ENCODE measurements around the gene PGGT1B.
A peak's percentile ranks its signal among the peaks of the same experiment; 100 is the strongest.
"Not testable (repeated sequence)": the region's sequence is repeated elsewhere in the genome, so short reads cannot be mapped to it uniquely, and the experiment has no call there.

The PGGT1B gene

DNA sequence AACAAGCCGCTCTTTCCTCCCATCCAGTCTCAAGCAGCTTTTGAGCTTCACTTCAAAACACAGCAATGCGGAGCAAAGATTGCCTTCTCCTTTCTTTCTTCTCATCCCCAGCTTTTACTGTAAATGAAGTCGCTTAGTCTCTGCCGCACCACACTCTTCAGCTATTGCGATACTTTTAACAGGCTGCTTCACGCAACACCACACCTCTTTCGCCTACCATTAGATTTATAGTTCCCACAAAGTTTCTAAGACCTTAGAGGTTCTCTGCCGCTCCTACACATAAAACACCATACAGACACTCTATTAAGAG, 711 bp downstream of the PGGT1B start:
- no peaks in the 10 kb centered on the region for H3K27me3 ChIP-seq (replicated peaks in 2 of 5; ENCODE audit: control insufficient read depth in 4 of 5, insufficient read depth in 5 of 5, low read length in 4 of 5)

DNA sequence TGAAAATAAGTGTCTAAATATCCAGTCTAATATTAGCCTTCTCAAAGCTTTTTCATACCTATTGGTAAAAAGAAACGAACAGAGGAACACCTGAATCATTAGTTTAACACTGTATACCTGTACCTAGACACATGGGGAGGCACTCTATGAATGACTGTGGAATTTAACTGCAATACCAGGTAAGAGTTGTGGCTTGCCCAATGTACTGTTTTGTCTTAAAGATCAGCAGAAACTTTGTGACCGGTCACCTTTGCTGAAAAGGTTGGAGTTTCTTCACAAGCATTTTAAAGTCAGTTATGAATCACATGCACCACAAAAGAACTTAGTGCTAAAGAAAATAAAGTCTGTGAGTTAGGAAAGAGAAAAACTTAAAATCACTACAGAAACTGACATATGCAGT, 2.4 kb downstream of the PGGT1B start:
- Histone ChIP-seq H3K27ac (ENCODE audit: insufficient read depth in 1 of 2, low read depth in 1 of 2, low read length in 2 of 2, poor library complexity in 1 of 2, severe bottlenecking in 2 of 2) (no peak overlapping the region), H3K36me3 (ENCODE audit: control insufficient read depth in 4 of 4, insufficient read depth in 4 of 4, low read length in 3 of 4) (peaks cover 0 to 10% (median 0%) of the 10 kb centered on the region in 4 experiments), H3K4me1 (ENCODE audit: control extremely low read depth in 1 of 4, control insufficient read depth in 4 of 4, insufficient read depth in 4 of 4, low read length in 3 of 4) (peaks cover 4 to 23% (median 17%) of the 10 kb centered on the region in 4 experiments), H3K27me3 (replicated peaks in 2 of 5; ENCODE audit: control insufficient read depth in 4 of 5, insufficient read depth in 5 of 5, low read length in 4 of 5) (no peaks in the 10 kb centered on the region), H3K4me3 (ENCODE audit: control insufficient read depth in 1 of 7, extremely low read depth in 1 of 7, insufficient read depth in 4 of 7, low read depth in 2 of 7, low read length in 6 of 7) (no peak overlapping the region), H3K9me3 (ENCODE audit: control extremely low read depth in 1 of 5, control insufficient read depth in 4 of 5, insufficient read depth in 2 of 5, low read depth in 1 of 5, low read length in 4 of 5) (no peaks in the 10 kb centered on the region)
- ChIA-PET POLR2A (no interaction called here), CTCF (interaction anchor here (1.0 to 2.1 kb wide), 3 partner anchors 9 to 16 kb away, joined by 3 to 7 read pairs (median 3); no protein-coding TSS in a partner anchor)
- no peak for DNase-seq
- 60% methylated on average over 1 of the region's 2 CpGs for WGBS (ENCODE audit: insufficient coverage)

More for the DNA sequence above, 711 bp downstream of the PGGT1B start:
- Histone ChIP-seq H3K4me1 (ENCODE audit: control extremely low read depth in 1 of 4, control insufficient read depth in 4 of 4, insufficient read depth in 4 of 4, low read length in 3 of 4) (peaks cover 4 to 23% (median 17%) of the 10 kb centered on the region in 4 experiments), H3K9me3 (ENCODE audit: control extremely low read depth in 1 of 5, control insufficient read depth in 4 of 5, insufficient read depth in 2 of 5, low read depth in 1 of 5, low read length in 4 of 5) (no peaks in the 10 kb centered on the region), H3K36me3 (ENCODE audit: control insufficient read depth in 4 of 4, insufficient read depth in 4 of 4, low read length in 3 of 4) (no peaks in the 10 kb centered on the region), H3K27ac (ENCODE audit: insufficient read depth in 1 of 2, low read depth in 1 of 2, low read length in 2 of 2, poor library complexity in 1 of 2, severe bottlenecking in 2 of 2) (peak overlapping the region; percentile 22 to 81), H3K4me3 (ENCODE audit: control insufficient read depth in 1 of 7, extremely low read depth in 1 of 7, insufficient read depth in 4 of 7, low read depth in 2 of 7, low read length in 6 of 7) (peak overlapping the region in 6 of 7 experiments; percentile 84 to 96 (median 92))
- ChIA-PET POLR2A (interaction anchor here (0.6 to 1.2 kb wide), 2 partner anchors 27 to 282 kb away, joined by 3 to 5 read pairs; partner anchors contain the start of gene FEM1C), CTCF (interaction anchor here (1.0 to 2.1 kb wide), 7 partner anchors 10 to 282 kb away, joined by 3 to 8 read pairs (median 4); partner anchors contain the start of gene CCDC112)
- WGBS (ENCODE audit: insufficient coverage) = 9% methylated on average over 7 of the region's 8 CpGs
- no peak for DNase-seq

- Histone ChIP-seq H3K27ac (ENCODE audit: insufficient read depth in 1 of 2, low read depth in 1 of 2, low read length in 2 of 2, poor library complexity in 1 of 2, severe bottlenecking in 2 of 2) (no peak overlapping the region), H3K9me3 (ENCODE audit: control extremely low read depth in 1 of 5, control insufficient read depth in 4 of 5, insufficient read depth in 2 of 5, low read depth in 1 of 5, low read length in 4 of 5) (no peaks in the 10 kb centered on the region), H3K4me3 (ENCODE audit: control insufficient read depth in 1 of 7, extremely low read depth in 1 of 7, insufficient read depth in 4 of 7, low read depth in 2 of 7, low read length in 6 of 7) (no peak overlapping the region), H3K36me3 (ENCODE audit: control insufficient read depth in 4 of 4, insufficient read depth in 4 of 4, low read length in 3 of 4) (peaks cover 0 to 14% (median 0%) of the 10 kb centered on the region in 4 experiments), H3K27me3 (replicated peaks in 2 of 5; ENCODE audit: control insufficient read depth in 4 of 5, insufficient read depth in 5 of 5, low read length in 4 of 5) (no peaks in the 10 kb centered on the region), H3K4me1 (ENCODE audit: control extremely low read depth in 1 of 4, control insufficient read depth in 4 of 4, insufficient read depth in 4 of 4, low read length in 3 of 4) (peaks cover 4 to 19% (median 16%) of the 10 kb centered on the region in 4 experiments)
- POLR2A ChIA-PET = no interaction called here
- CTCF ChIA-PET = interaction anchor here (0.6 to 1.1 kb wide), 2 partner anchors 160 to 167 kb away, joined by 3 read pairs; no protein-coding TSS in a partner anchor
- DNase-seq = no peak
These were observed 4.7 kb downstream of the PGGT1B start for GRCh38 chr5:115257981-115258380.

DNA sequence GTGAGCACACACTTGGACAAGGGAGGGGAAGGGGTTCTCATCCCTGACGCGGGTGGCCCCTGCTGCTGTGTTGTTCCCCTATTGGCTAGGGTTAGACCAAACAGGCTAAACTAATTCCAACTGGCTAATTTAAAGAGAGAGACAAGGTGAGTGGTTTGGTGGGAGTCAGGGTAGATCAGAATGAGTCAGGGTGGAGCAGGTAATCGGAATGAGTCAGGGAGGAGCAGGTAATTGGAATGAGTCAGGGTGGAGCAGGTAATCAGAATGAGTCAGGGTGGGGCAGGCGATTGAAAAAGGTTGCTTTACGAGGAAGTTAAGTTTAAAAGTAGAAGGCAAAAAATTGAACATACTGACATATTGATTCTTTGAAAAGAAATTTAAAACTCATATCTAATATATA, 13.3 kb downstream of the PGGT1B start:
- H3K4me1 ChIP-seq (ENCODE audit: control extremely low read depth in 1 of 4, control insufficient read depth in 4 of 4, insufficient read depth in 4 of 4, low read length in 3 of 4); H3K36me3 ChIP-seq (ENCODE audit: control insufficient read depth in 4 of 4, insufficient read depth in 4 of 4, low read length in 3 of 4); H3K4me3 ChIP-seq (ENCODE audit: control insufficient read depth in 1 of 7, extremely low read depth in 1 of 7, insufficient read depth in 4 of 7, low read depth in 2 of 7, low read length in 6 of 7); DNase-seq; H3K9me3 ChIP-seq (ENCODE audit: control extremely low read depth in 1 of 5, control insufficient read depth in 4 of 5, insufficient read depth in 2 of 5, low read depth in 1 of 5, low read length in 4 of 5); H3K27ac ChIP-seq (ENCODE audit: insufficient read depth in 1 of 2, low read depth in 1 of 2, low read length in 2 of 2, poor library complexity in 1 of 2, severe bottlenecking in 2 of 2); H3K27me3 ChIP-seq (replicated peaks in 2 of 5; ENCODE audit: control insufficient read depth in 4 of 5, insufficient read depth in 5 of 5, low read length in 4 of 5); POLR2A ChIA-PET: not testable (repeated sequence)
- 100% methylated on average over 1 of the region's 5 CpGs for WGBS (ENCODE audit: insufficient coverage)
- CTCF ChIA-PET = interaction anchor here (7.5 kb wide), 1 partner anchor 151 kb away, joined by 88 read pairs; no protein-coding TSS in a partner anchor

DNA sequence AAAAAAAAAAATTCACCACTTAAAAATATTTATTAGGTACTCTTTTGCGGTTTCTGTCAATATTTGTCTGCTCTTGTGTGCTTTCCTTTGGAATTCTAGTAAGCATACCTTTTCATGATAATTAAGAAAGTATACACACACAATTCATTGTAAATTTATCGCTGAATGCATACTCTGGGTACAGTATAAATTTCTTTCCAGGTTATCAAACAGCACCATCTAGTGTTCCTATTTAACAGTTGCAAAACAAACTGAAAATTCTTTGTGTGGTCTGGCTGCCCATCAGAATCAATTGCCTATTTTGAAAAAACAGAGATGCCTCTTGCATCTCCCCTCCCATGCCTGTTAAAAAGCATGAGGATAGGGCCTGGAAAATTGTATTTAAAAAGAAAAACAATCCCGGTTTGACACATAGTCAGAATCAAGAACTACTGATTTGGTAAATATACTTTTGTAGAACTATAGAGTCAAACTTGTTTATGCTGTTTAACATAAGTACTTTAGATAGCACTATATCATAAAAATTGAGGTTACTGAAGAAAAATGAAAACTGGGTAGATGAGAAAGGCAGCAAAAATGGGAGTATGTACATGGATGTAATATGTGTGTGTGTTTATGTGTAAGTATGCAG, 16.2 kb downstream of the PGGT1B start:
- Histone ChIP-seq H3K4me3 (ENCODE audit: control insufficient read depth in 1 of 7, extremely low read depth in 1 of 7, insufficient read depth in 4 of 7, low read depth in 2 of 7, low read length in 6 of 7) (no peak overlapping the region), H3K9me3 (ENCODE audit: control extremely low read depth in 1 of 5, control insufficient read depth in 4 of 5, insufficient read depth in 2 of 5, low read depth in 1 of 5, low read length in 4 of 5) (no peaks in the 10 kb centered on the region), H3K27me3 (replicated peaks in 2 of 5; ENCODE audit: control insufficient read depth in 4 of 5, insufficient read depth in 5 of 5, low read length in 4 of 5) (no peaks in the 10 kb centered on the region), H3K27ac (ENCODE audit: insufficient read depth in 1 of 2, low read depth in 1 of 2, low read length in 2 of 2, poor library complexity in 1 of 2, severe bottlenecking in 2 of 2) (no peak overlapping the region), H3K36me3 (ENCODE audit: control insufficient read depth in 4 of 4, insufficient read depth in 4 of 4, low read length in 3 of 4) (peaks cover 0 to 9% (median 3%) of the 10 kb centered on the region in 4 experiments), H3K4me1 (ENCODE audit: control extremely low read depth in 1 of 4, control insufficient read depth in 4 of 4, insufficient read depth in 4 of 4, low read length in 3 of 4) (no peaks in the 10 kb centered on the region)
- peak; percentile 45 to 67 (median 63) for DNase-seq
- ChIA-PET POLR2A (no interaction called here), CTCF (interaction anchor here (0.7 to 7.5 kb wide), 7 partner anchors 16 to 155 kb away, joined by 3 to 88 read pairs (median 4); partner anchors contain the start of gene PGGT1B)
- WGBS (ENCODE audit: insufficient coverage) = no CpG with 5 or more reads among the region's 3 CpGs

DNA sequence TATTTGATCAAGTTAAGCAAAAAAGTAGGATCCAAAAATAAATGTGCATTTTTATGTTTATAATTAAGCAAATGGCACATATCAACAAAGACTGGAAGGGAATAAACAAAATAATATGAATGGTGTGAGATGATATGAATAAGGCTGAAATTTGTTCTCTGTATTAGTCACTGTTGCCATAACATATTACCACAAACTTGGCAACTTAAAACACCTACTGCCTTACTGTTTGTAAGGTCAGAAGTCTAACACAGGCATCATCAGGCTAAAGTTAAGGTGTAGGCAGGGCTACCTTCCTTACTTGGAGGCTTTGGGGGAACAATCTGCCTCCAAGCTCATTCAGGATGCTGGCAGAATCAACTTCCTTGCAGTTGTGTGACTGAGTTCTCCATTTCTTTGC, 19.3 kb downstream of the PGGT1B start:
- no peak overlapping the region for H3K27ac ChIP-seq (ENCODE audit: insufficient read depth in 1 of 2, low read depth in 1 of 2, low read length in 2 of 2, poor library complexity in 1 of 2, severe bottlenecking in 2 of 2)
- no peaks in the 10 kb centered on the region for H3K27me3 ChIP-seq (replicated peaks in 2 of 5; ENCODE audit: control insufficient read depth in 4 of 5, insufficient read depth in 5 of 5, low read length in 4 of 5)
- no peaks in the 10 kb centered on the region for H3K4me1 ChIP-seq (ENCODE audit: control extremely low read depth in 1 of 4, control insufficient read depth in 4 of 4, insufficient read depth in 4 of 4, low read length in 3 of 4)
- no peak overlapping the region for H3K4me3 ChIP-seq (ENCODE audit: control insufficient read depth in 1 of 7, extremely low read depth in 1 of 7, insufficient read depth in 4 of 7, low read depth in 2 of 7, low read length in 6 of 7)
- peak in 2 of 3 donors; percentile 5 to 17 for DNase-seq
- no peaks in the 10 kb centered on the region for H3K9me3 ChIP-seq (ENCODE audit: control extremely low read depth in 1 of 5, control insufficient read depth in 4 of 5, insufficient read depth in 2 of 5, low read depth in 1 of 5, low read length in 4 of 5)
- peaks cover 9 to 26% (median 16%) of the 10 kb centered on the region in 4 experiments for H3K36me3 ChIP-seq (ENCODE audit: control insufficient read depth in 4 of 4, insufficient read depth in 4 of 4, low read length in 3 of 4)
- ChIA-PET POLR2A (no interaction called here), CTCF (interaction anchor here (0.6 to 7.5 kb wide), 3 partner anchors 18 to 1867 kb away, joined by 4 to 88 read pairs (median 7); no protein-coding TSS in a partner anchor)

GRCh38 chr5:115241881-115242642, 20.6 kb downstream of the PGGT1B start:
- Histone ChIP-seq H3K27me3 (replicated peaks in 2 of 5; ENCODE audit: control insufficient read depth in 4 of 5, insufficient read depth in 5 of 5, low read length in 4 of 5) (no peaks in the 10 kb centered on the region), H3K9me3 (ENCODE audit: control extremely low read depth in 1 of 5, control insufficient read depth in 4 of 5, insufficient read depth in 2 of 5, low read depth in 1 of 5, low read length in 4 of 5) (no peaks in the 10 kb centered on the region), H3K36me3 (ENCODE audit: control insufficient read depth in 4 of 4, insufficient read depth in 4 of 4, low read length in 3 of 4) (peaks cover 7 to 28% (median 18%) of the 10 kb centered on the region in 4 experiments), H3K27ac (ENCODE audit: insufficient read depth in 1 of 2, low read depth in 1 of 2, low read length in 2 of 2, poor library complexity in 1 of 2, severe bottlenecking in 2 of 2) (no peak overlapping the region), H3K4me3 (ENCODE audit: control insufficient read depth in 1 of 7, extremely low read depth in 1 of 7, insufficient read depth in 4 of 7, low read depth in 2 of 7, low read length in 6 of 7) (no peak overlapping the region), H3K4me1 (ENCODE audit: control extremely low read depth in 1 of 4, control insufficient read depth in 4 of 4, insufficient read depth in 4 of 4, low read length in 3 of 4) (no peaks in the 10 kb centered on the region)
- ChIA-PET CTCF (interaction anchor here (7.5 kb wide), 1 partner anchor 144 kb away, joined by 88 read pairs; no protein-coding TSS in a partner anchor), POLR2A (no interaction called here)
- DNase-seq = no peak
- no CpG with 5 or more reads among the region's 4 CpGs for WGBS (ENCODE audit: insufficient coverage)
